MG63 (cell line): ENCODE measurements around the gene GAB1. TPM values are rescaled to one million over a fixed set of nuclear protein-coding genes. Genes with fewer than 3 reads are reported as not detected.

Experiments
- DNase-seq: peaks from one replicate; pipeline ENCODE4 v3.0.0-alpha.2; 2020
- H3K27me3 ChIP-seq: fragments of 250-450 bp; sonication (Bioruptor Pico); 2 replicates; pipeline ENCODE4 v1.5.1; 2020; ENCODE audit warnings: mild to moderate bottlenecking, moderate library complexity
- H3K36me3 ChIP-seq: fragments of 250-450 bp; sonication (Bioruptor Pico); 2 replicates; pipeline ENCODE4 v1.5.1; 2020; ENCODE audit warnings: mild to moderate bottlenecking, moderate library complexity
- H3K4me3 ChIP-seq: fragments of 250-450 bp; sonication (Bioruptor Pico); 2 replicates; pipeline ENCODE4 v1.5.1; 2020; ENCODE audit warnings: mild to moderate bottlenecking, moderate library complexity
- H3K9me3 ChIP-seq: fragments of 250-450 bp; sonication (Bioruptor Pico); 2 replicates; pipeline ENCODE4 v1.5.1; 2020; ENCODE audit warnings: mild to moderate bottlenecking, moderate library complexity
- total RNA-seq: library from RNA; depleted of rRNA; stranded (reverse); fragments of >200 nt; shearing (Covaris generic); gene quantifications from 2 replicates; pipeline ENCODE4 v1.2.3, GENCODE V29; 2014; ENCODE audit warnings: low replicate concordance; rRNA removed

GAB1 gene
- 1.2 and 3.4 TPM in 2 replicates for total RNA-seq

GRCh38 chr4:143336781-143337599 is at the start of gene GAB1:
Gene GAB1, plus strand, starts transcription at chr4:143336876. Its CDS starts 313 bp downstream, at chr4:143337189.
- no peaks in the 10 kb centered on the region for H3K27me3 ChIP-seq
- peak within 1 kb of the TSS; percentile 66 for H3K4me3 ChIP-seq
- no peaks in the 10 kb centered on the region for H3K36me3 ChIP-seq
- H3K9me3 ChIP-seq, result no peaks in the 10 kb centered on the region
- DNase-seq, result peak; percentile 60

- Histone ChIP-seq H3K4me3 (no peak overlapping the region), H3K36me3 (no peaks in the 10 kb centered on the region), H3K27me3 (no peaks in the 10 kb centered on the region), H3K9me3 (no peaks in the 10 kb centered on the region)
- no peak for DNase-seq
These were observed 49.1 kb upstream of the GAB1 start for GRCh38 chr4:143287572-143287923.

GRCh38 chr4:143288171-143288570 is 48.5 kb upstream of the GAB1 start:
- Histone ChIP-seq H3K27me3 (no peaks in the 10 kb centered on the region), H3K36me3 (no peaks in the 10 kb centered on the region), H3K9me3 (no peaks in the 10 kb centered on the region), H3K4me3 (no peak overlapping the region)
- no peak for DNase-seq

- H3K27me3 ChIP-seq, result no peaks in the 10 kb centered on the region
- no peak overlapping the region for H3K4me3 ChIP-seq
- no peaks in the 10 kb centered on the region for H3K9me3 ChIP-seq
- H3K36me3 ChIP-seq, result no peaks in the 10 kb centered on the region
- DNase-seq, result no peak
These were observed 47.3 kb upstream of the GAB1 start for GRCh38 chr4:143289370-143289769.

- Histone ChIP-seq H3K4me3 (no peak overlapping the region), H3K27me3 (no peaks in the 10 kb centered on the region), H3K9me3 (no peaks in the 10 kb centered on the region), H3K36me3 (no peaks in the 10 kb centered on the region)
- DNase-seq, result no peak
These were observed 45.4 kb upstream of the GAB1 start for GRCh38 chr4:143291314-143291713.

- Histone ChIP-seq H3K4me3 (no peak overlapping the region), H3K9me3 (no peaks in the 10 kb centered on the region), H3K27me3 (no peaks in the 10 kb centered on the region), H3K36me3 (no peaks in the 10 kb centered on the region)
- DNase-seq, result no peak
These were observed 43.8 kb upstream of the GAB1 start for GRCh38 chr4:143292858-143293257.

GRCh38 chr4:143294310-143294709 is 42.4 kb upstream of the GAB1 start:
- H3K36me3 ChIP-seq, result no peaks in the 10 kb centered on the region
- H3K9me3 ChIP-seq, result no peaks in the 10 kb centered on the region
- H3K4me3 ChIP-seq, result no peak overlapping the region
- DNase-seq, result peak; percentile 35
- no peaks in the 10 kb centered on the region for H3K27me3 ChIP-seq

- no peak overlapping the region for H3K4me3 ChIP-seq
- H3K27me3 ChIP-seq, result no peaks in the 10 kb centered on the region
- H3K9me3 ChIP-seq, result no peaks in the 10 kb centered on the region
- no peaks in the 10 kb centered on the region for H3K36me3 ChIP-seq
- DNase-seq, result no peak
These were observed 41.9 kb upstream of the GAB1 start for GRCh38 chr4:143294710-143295275.

GRCh38 chr4:143296397-143297067 is 40.1 kb upstream of the GAB1 start:
- Histone ChIP-seq H3K27me3 (no peaks in the 10 kb centered on the region), H3K36me3 (no peaks in the 10 kb centered on the region), H3K9me3 (no peaks in the 10 kb centered on the region), H3K4me3 (no peak overlapping the region)
- no peak for DNase-seq

GRCh38 chr4:143300860-143301259 is 35.8 kb upstream of the GAB1 start:
- no peak for DNase-seq
- H3K9me3 ChIP-seq, result no peaks in the 10 kb centered on the region
- no peaks in the 10 kb centered on the region for H3K36me3 ChIP-seq
- H3K27me3 ChIP-seq, result no peaks in the 10 kb centered on the region
- H3K4me3 ChIP-seq, result no peak overlapping the region

- Histone ChIP-seq H3K27me3 (no peaks in the 10 kb centered on the region), H3K36me3 (no peaks in the 10 kb centered on the region), H3K9me3 (no peaks in the 10 kb centered on the region), H3K4me3 (no peak overlapping the region)
- peak; percentile 69 for DNase-seq
These were observed 34.1 kb upstream of the GAB1 start for GRCh38 chr4:143302536-143302935.

- DNase-seq, result no peak
- no peaks in the 10 kb centered on the region for H3K9me3 ChIP-seq
- no peaks in the 10 kb centered on the region for H3K27me3 ChIP-seq
- H3K4me3 ChIP-seq, result no peak overlapping the region
- H3K36me3 ChIP-seq, result no peaks in the 10 kb centered on the region
These were observed 29.9 kb upstream of the GAB1 start for GRCh38 chr4:143306788-143307187.

- Histone ChIP-seq H3K27me3 (no peaks in the 10 kb centered on the region), H3K4me3 (no peak overlapping the region), H3K9me3 (no peaks in the 10 kb centered on the region), H3K36me3 (no peaks in the 10 kb centered on the region)
- DNase-seq, result no peak
These were observed 29.1 kb upstream of the GAB1 start for GRCh38 chr4:143307531-143307930.

- no peak for DNase-seq
- Histone ChIP-seq H3K4me3 (no peak overlapping the region), H3K36me3 (no peaks in the 10 kb centered on the region), H3K27me3 (no peaks in the 10 kb centered on the region), H3K9me3 (no peaks in the 10 kb centered on the region)
These were observed 28.3 kb upstream of the GAB1 start for GRCh38 chr4:143308377-143308776.

- DNase-seq, result no peak
- Histone ChIP-seq H3K36me3 (no peaks in the 10 kb centered on the region), H3K9me3 (no peaks in the 10 kb centered on the region), H3K27me3 (no peaks in the 10 kb centered on the region), H3K4me3 (no peak overlapping the region)
These were observed 24.8 kb upstream of the GAB1 start for GRCh38 chr4:143311924-143312323.

- no peaks in the 10 kb centered on the region for H3K36me3 ChIP-seq
- no peak overlapping the region for H3K4me3 ChIP-seq
- no peak for DNase-seq
- no peaks in the 10 kb centered on the region for H3K27me3 ChIP-seq
- H3K9me3 ChIP-seq, result no peaks in the 10 kb centered on the region
These were observed 23.2 kb upstream of the GAB1 start for GRCh38 chr4:143313521-143313920.

- Histone ChIP-seq H3K36me3 (no peaks in the 10 kb centered on the region), H3K4me3 (no peak overlapping the region), H3K27me3 (no peaks in the 10 kb centered on the region), H3K9me3 (no peaks in the 10 kb centered on the region)
- no peak for DNase-seq
These were observed 22.7 kb upstream of the GAB1 start for GRCh38 chr4:143313996-143314395.

- Histone ChIP-seq H3K27me3 (no peaks in the 10 kb centered on the region), H3K4me3 (no peak overlapping the region), H3K9me3 (no peaks in the 10 kb centered on the region), H3K36me3 (no peaks in the 10 kb centered on the region)
- DNase-seq, result no peak
These were observed 16.6 kb upstream of the GAB1 start for GRCh38 chr4:143320113-143320512.
